Measurements from ENCODE around the gene RFWD3. TPM values are rescaled to one million over a fixed set of nuclear protein-coding genes. Genes with fewer than 3 reads are reported as not detected.

The RFWD3 gene
- total and polyA plus RNA-seq, 2 of the 8 experiments (the other 6 are each of a cell fraction or from before 2014, with no cell fraction given), result 67.1 to 114 TPM

GRCh38 chr16:74585846-74586443 is 80.7 kb downstream of the RFWD3 start (continued):
- no peak for TF ChIP-seq RAD21 (IDR thresholded peaks at IDR 0.05 in 1 of 2, conservative IDR thresholded peaks at IDR 0.05 in 1 of 2; ENCODE audit: low read depth in 2 of 2, low read length in 2 of 2)
- no peak for TF ChIP-seq KDM5A (IDR thresholded peaks at IDR 0.05; ENCODE audit: low read length)

Measured in H1 (cell line).